ENCODE measurements around the gene IGF1R. TPM values are rescaled to one million over a fixed set of nuclear protein-coding genes. Genes with fewer than 3 reads are reported as not detected.

Gene IGF1R
- total RNA-seq, 4 donors from 2014 or later: 59.6 to 172 (median 88.5) TPM

DNA sequence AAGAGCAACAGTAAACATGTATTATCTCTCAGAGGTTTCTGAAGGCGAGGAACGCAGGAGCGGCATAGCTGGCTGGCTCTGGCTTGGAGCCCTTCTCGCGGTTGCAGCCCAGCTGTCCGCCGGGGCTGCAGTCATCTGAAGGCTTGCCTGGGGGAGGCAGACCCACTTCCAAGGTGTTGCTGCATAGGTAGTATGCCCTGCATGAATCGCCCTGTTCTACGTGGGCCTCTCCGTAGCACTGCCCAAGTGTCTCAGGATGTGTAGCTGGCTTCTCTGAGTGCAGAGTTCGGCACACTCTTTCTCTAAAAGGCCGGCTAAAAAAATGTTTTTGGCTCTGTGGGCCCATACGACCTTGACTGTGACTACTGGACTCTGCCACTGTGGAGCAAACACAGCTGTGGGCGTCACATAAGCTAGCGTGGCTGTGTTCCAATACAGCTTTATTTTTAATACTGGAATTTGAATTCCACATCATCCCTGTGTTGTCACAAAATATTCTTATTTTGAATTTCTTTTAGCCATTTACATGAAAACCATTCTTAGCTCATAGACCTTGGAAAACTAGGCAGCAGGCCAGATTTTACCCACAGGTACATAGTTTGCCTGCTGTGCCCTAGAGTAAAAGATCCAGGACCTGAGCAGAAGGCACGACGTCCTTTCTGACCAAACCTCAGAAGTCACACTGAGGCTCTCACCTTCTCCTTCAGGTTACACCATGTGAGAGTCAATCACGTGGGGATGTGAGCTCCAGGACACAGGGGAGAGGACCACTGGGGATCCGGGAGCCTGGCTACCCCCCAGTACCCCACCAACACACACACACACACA lies 303.4 kb downstream of the IGF1R start:
- intact Hi-C loops (cut with DNase I; ENCODE audit: low total_unique reads): no loop called here
- TF ChIP-seq, protein P1, sequence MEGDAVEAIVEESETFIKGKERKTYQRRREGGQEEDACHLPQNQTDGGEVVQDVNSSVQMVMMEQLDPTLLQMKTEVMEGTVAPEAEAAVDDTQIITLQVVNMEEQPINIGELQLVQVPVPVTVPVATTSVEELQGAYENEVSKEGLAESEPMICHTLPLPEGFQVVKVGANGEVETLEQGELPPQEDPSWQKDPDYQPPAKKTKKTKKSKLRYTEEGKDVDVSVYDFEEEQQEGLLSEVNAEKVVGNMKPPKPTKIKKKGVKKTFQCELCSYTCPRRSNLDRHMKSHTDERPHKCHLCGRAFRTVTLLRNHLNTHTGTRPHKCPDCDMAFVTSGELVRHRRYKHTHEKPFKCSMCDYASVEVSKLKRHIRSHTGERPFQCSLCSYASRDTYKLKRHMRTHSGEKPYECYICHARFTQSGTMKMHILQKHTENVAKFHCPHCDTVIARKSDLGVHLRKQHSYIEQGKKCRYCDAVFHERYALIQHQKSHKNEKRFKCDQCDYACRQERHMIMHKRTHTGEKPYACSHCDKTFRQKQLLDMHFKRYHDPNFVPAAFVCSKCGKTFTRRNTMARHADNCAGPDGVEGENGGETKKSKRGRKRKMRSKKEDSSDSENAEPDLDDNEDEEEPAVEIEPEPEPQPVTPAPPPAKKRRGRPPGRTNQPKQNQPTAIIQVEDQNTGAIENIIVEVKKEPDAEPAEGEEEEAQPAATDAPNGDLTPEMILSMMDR (IDR thresholded peaks at IDR 0.05): no peak
- peak in 1 of 2 donors; percentile 68 for DNase-seq (ENCODE audit: low spot score in 2 of 2)
- WGBS, 2 donors: 88 to 90% methylated on average over 19 of the region's 19 CpGs
- no peak overlapping the region for H3K4me3 ChIP-seq (ENCODE audit: low read depth, poor library complexity, severe bottlenecking)

DNA sequence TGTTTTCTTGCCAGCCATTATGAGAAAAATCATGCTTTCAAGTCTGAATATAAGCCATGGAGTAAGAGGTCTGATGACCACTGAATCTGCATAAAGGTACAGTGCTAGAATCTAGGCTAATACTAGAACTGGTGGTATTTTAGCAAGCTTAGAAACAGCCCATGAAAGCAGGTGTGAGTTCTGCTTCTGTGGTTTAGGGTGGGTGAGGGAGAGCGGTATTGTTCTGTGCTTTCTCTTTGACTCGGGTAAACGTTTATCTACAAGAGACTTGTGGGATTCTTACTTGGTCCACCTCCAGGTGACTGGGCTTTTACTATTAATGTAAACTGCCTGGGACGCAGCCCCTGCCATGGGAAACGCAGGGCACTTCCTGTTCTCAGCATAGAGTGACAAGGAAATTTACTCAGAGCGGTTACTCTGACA lies 304.1 kb downstream of the IGF1R start:
- intact Hi-C loops (cut with DNase I; ENCODE audit: low total_unique reads): no loop called here
- no peak overlapping the region for H3K4me3 ChIP-seq (ENCODE audit: low read depth, poor library complexity, severe bottlenecking)
- 78 to 80% methylated on average over 6 of the region's 6 CpGs for WGBS, 2 donors
- DNase-seq (ENCODE audit: low spot score in 2 of 2): no peak
- no peak for TF ChIP-seq POLR2A (IDR thresholded peaks at IDR 0.05)
- TF ChIP-seq, protein P1 (IDR thresholded peaks at IDR 0.05): no peak

DNA sequence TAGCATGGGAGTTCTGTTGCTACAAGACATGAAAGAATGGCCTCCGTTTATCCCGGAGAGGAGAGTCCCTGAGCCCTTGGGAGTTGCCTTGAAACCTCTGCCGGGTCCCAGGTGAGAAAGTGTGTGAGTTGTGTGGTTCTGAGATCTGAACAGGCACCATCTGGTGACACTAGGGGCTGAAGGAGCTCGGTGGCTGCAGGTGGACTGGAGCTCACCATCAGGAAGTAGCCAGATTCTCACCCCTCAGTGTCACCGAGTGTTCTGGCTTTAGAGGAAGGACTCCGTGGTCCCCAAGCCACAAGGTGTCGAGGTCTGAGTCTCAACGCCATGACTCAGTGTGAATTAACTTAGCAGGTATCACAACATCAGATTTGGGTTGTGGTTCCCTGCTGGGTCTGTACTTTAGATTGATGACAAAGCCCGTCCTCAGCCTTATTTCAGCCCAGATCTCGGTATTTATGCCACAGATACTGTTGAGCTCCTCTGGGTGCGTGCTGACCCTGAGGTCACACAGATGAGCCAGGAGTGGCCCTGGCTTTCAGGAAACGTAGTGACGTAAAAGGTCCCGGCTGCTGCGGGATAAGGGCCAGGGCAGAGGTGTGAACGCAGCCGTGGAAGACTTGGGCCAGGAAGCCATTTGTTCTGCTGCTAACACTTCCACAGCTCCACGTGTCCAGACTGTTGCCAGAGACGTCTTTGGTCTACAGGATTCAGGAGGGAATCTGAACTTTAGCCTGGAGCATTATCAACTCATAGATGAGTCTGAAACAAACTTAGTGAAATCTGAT lies 304.9 kb downstream of the IGF1R start:
- TF ChIP-seq, protein P1 (IDR thresholded peaks at IDR 0.05): no peak
- TF ChIP-seq POLR2A (IDR thresholded peaks at IDR 0.05): no peak
- intact Hi-C loops (cut with DNase I; ENCODE audit: low total_unique reads): no loop called here
- 88 to 90% methylated on average over 19 of the region's 19 CpGs for WGBS, 2 donors
- H3K4me3 ChIP-seq (ENCODE audit: low read depth, poor library complexity, severe bottlenecking): no peak overlapping the region
- DNase-seq (ENCODE audit: low spot score in 2 of 2): peak in 1 of 2 donors; percentile 81

DNA sequence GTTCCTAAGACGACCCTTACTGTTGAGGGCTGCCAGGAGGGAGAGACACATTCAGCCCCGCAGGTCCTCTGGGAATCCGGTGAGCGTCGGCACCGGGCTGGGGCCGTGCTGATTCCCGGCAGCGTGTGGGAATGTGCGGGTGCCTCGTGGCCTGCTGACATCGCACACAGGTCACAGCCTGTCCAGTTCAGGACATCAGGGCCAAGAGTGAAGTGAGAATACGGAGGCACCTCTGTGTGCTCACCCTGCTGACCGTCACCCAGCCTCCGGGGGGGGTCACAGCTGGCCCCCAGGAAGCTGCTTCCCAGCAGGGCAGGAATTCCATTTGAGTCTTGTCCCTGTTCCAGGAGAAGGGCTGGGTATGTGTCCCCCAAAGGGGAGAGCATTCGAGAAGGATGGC lies 305.6 kb downstream of the IGF1R start:
- H3K4me3 ChIP-seq (ENCODE audit: low read depth, poor library complexity, severe bottlenecking): no peak overlapping the region
- intact Hi-C loops (cut with DNase I; ENCODE audit: low total_unique reads): no loop called here
- 82 to 84% methylated on average over 16 of the region's 16 CpGs for WGBS, 2 donors
- TF ChIP-seq, protein P1 (IDR thresholded peaks at IDR 0.05): no peak
- TF ChIP-seq POLR2A (IDR thresholded peaks at IDR 0.05): no peak
- no peak for DNase-seq (ENCODE audit: low spot score in 2 of 2)

DNA sequence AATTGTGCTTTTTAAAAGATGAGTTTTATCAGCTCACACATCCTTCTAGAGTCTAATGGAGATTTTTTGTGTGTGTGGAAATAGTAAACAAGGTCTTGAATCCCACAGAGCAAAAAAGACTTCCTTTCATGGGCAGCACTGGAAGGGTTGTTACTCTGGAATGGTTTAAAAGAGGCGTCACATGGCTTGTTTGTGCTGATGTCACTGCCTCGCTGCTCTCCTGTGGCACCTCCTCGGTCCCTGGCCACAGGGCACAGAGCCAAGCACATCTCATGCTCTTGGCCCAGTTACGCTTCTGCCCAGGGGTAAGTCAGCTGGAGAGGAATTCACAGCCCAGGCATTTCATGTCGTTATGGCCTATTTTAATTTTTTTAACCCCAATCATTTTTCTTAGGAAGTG lies 306.1 kb downstream of the IGF1R start:
- intact Hi-C loops (cut with DNase I; ENCODE audit: low total_unique reads): no loop called here
- no peak overlapping the region for H3K4me3 ChIP-seq (ENCODE audit: low read depth, poor library complexity, severe bottlenecking)
- WGBS, 2 donors: 43 to 46% methylated on average over 5 of the region's 5 CpGs
- TF ChIP-seq, protein P1 (IDR thresholded peaks at IDR 0.05): no peak
- TF ChIP-seq POLR2A (IDR thresholded peaks at IDR 0.05): no peak
- peak; percentile 43 to 91 for DNase-seq (ENCODE audit: low spot score in 2 of 2)
